Suprapubic skin (tissue), 4 donors: ENCODE data around the gene ZFHX2. TPM values are rescaled to one million over a fixed set of nuclear protein-coding genes. Genes with fewer than 3 reads are reported as not detected.

Source experiments
- DNase-seq, 2 donors: peaks; one replicate each; pipeline ENCODE4 v3.0.0-alpha.2; 2019; ENCODE audit warnings: low spot score in 2 of 2
- H3K27ac ChIP-seq: fragments of 200-600 bp; sonication (generic); one replicate; pipeline ENCODE4 v1.5.1; 2019
- H3K27me3 ChIP-seq: fragments of 200-600 bp; sonication (generic); one replicate; pipeline ENCODE4 v1.5.1; 2019
- H3K36me3 ChIP-seq: fragments of 200-600 bp; sonication (generic); one replicate; pipeline ENCODE4 v1.5.1; 2019
- H3K4me1 ChIP-seq: fragments of 200-600 bp; sonication (generic); one replicate; pipeline ENCODE4 v1.5.1; 2019
- H3K4me3 ChIP-seq: fragments of 200-600 bp; sonication (generic); one replicate; pipeline ENCODE4 v1.5.1; 2019; ENCODE audit warnings: mild to moderate bottlenecking
- H3K9me3 ChIP-seq: fragments of 200-600 bp; sonication (generic); one replicate; pipeline ENCODE4 v1.5.1; 2019
- CTCF ChIP-seq, 2 donors: fragments of 200-600 bp in 1 of 2; fragments of 450-650 bp in 1 of 2; sonication (generic) in 1 of 2; IDR thresholded peaks; one replicate each; pipeline ENCODE4 v1.5.1; 2016 to 2019; ENCODE audit warnings: antibody characterized with exemption in 2 of 2, mild to moderate bottlenecking in 1 of 2, moderate library complexity in 1 of 2
- EP300 ChIP-seq: sonication (generic); formaldehyde crosslinking; IDR thresholded peaks from one replicate; pipeline ENCODE4 v1.6.1; 2017; ENCODE audit warnings: antibody characterized with exemption
- POLR2A ChIP-seq, 2 donors: fragments of 450-650 bp; IDR thresholded peaks; one replicate each; pipeline ENCODE4 v1.6.1; 2017; ENCODE audit warnings: antibody characterized with exemption in 2 of 2, mild to moderate bottlenecking in 2 of 2, moderate library complexity in 2 of 2
- POLR2AphosphoS5 ChIP-seq, 3 donors: sonication (generic); formaldehyde crosslinking; IDR thresholded peaks; one replicate each; pipeline ENCODE4 v1.6.1; 2017; ENCODE audit warnings: antibody characterized with exemption in 3 of 3
- WGBS: methylation state at CpG from one replicate; pipeline ENCODE4 v1.1.5; 2018; 5-methylcytosine and 5-hydroxymethylcytosine counted together
- total RNA-seq, 4 donors: library from RNA; depleted of rRNA; stranded (reverse); fragments of >200 nt; gene quantifications; one replicate each; pipeline ENCODE4 v1.1.0, GENCODE V29; 2016

ZFHX2 gene
- total RNA-seq, 4 donors from 2014 or later: 0.16 to 1.4 (median 0.56) TPM

GRCh38 chr14:23512156-23512555 is 39.4 kb downstream of the ZFHX2 start:
- H3K27me3 ChIP-seq: no peaks in the 10 kb centered on the region
- H3K4me3 ChIP-seq: no peak overlapping the region
- H3K9me3 ChIP-seq: no peaks in the 10 kb centered on the region
- 45% methylated on average over 13 of the region's 13 CpGs for WGBS
- TF ChIP-seq POLR2AphosphoS5 (IDR thresholded peaks at IDR 0.05) (no peak), CTCF (IDR thresholded peaks at IDR 0.05) (no peak), POLR2A (IDR thresholded peaks at IDR 0.05) (no peak), EP300 (no peak)
- H3K4me1 ChIP-seq: peaks cover 23% of the 10 kb centered on the region
- DNase-seq: no peak
- H3K36me3 ChIP-seq: no peaks in the 10 kb centered on the region
- no peak overlapping the region for H3K27ac ChIP-seq

DNA sequence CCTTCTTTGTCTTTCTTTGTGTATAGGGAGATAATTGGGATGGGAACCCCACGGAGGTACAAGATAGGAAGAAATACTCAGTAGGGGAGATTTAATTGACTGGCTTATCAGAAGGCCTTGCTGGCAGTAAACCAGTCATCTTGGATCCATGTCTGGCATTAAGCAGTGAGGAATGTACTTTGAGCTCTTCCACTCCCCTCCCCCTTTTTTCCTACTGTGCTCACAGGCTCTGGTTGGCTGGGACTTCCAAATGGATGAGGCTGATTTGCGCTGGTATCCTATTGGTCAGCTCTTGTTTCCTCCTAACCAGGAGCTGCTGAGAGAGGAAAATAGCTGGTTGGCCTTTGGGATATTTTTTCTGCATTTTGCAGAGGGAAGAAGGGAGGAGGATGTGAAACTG is 57.3 kb downstream of the ZFHX2 start:
- TF ChIP-seq POLR2AphosphoS5 (IDR thresholded peaks at IDR 0.05): no peak
- no peak for TF ChIP-seq EP300
- TF ChIP-seq POLR2A (IDR thresholded peaks at IDR 0.05): no peak
- no peak for TF ChIP-seq CTCF (IDR thresholded peaks at IDR 0.05)
- Histone ChIP-seq H3K27me3 (no peaks in the 10 kb centered on the region), H3K36me3 (peaks cover 4% of the 10 kb centered on the region), H3K4me3 (no peak overlapping the region), H3K9me3 (no peaks in the 10 kb centered on the region), H3K4me1 (no peaks in the 10 kb centered on the region), H3K27ac (no peak overlapping the region)
- DNase-seq: no peak
- WGBS: 72% methylated on average over 2 of the region's 2 CpGs

DNA sequence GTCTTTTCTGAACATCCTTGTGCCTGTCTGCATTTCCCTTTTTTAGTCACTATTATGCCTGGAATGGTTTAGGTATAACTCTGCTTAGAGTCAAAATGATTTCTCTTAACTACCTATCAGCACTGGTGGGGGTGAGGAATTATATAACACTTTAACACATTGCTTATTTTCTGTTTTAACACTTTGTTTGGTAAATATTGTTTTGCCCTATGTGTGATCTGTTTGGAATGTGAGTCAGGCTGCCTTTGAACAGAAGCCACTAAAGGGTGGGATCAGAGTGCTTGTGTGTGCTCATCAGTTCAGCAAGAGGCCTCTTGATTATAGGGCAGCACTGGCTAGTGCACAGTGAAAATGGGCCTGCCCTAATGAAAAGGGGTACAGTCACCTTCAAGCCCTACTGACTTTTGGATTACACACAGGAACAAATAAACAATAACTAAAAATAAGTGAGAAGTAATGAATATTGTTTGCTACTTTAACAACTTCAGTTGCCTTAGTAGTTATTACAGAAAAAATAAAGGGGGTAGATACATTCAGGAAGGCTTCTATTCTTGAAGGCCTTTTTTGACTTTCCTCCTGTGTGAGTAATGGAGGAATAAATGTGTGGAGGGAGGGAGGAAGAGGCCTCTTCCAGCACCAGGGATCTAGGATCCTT is 58.8 kb downstream of the ZFHX2 start:
- Histone ChIP-seq H3K27me3 (no peaks in the 10 kb centered on the region), H3K4me1 (no peaks in the 10 kb centered on the region), H3K4me3 (no peak overlapping the region), H3K9me3 (no peaks in the 10 kb centered on the region), H3K27ac (no peak overlapping the region), H3K36me3 (peaks cover 4% of the 10 kb centered on the region)
- TF ChIP-seq POLR2AphosphoS5 (IDR thresholded peaks at IDR 0.05) (no peak), POLR2A (IDR thresholded peaks at IDR 0.05) (no peak), CTCF (IDR thresholded peaks at IDR 0.05) (no peak), EP300 (no peak)
- no peak for DNase-seq

- DNase-seq: no peak
- Histone ChIP-seq H3K27me3 (no peaks in the 10 kb centered on the region), H3K4me3 (no peak overlapping the region), H3K27ac (no peak overlapping the region), H3K36me3 (peaks cover 19% of the 10 kb centered on the region), H3K9me3 (no peaks in the 10 kb centered on the region), H3K4me1 (no peaks in the 10 kb centered on the region)
- no peak for TF ChIP-seq EP300
- no peak for TF ChIP-seq CTCF (IDR thresholded peaks at IDR 0.05)
- TF ChIP-seq POLR2A (IDR thresholded peaks at IDR 0.05): no peak
- TF ChIP-seq POLR2AphosphoS5 (IDR thresholded peaks at IDR 0.05): no peak
- 83% methylated on average over 7 of the region's 7 CpGs for WGBS
Measured at GRCh38 chr14:23487216-23487615, 64.3 kb downstream of the ZFHX2 start.

- H3K9me3 ChIP-seq: no peaks in the 10 kb centered on the region
- H3K4me1 ChIP-seq: no peaks in the 10 kb centered on the region
- TF ChIP-seq CTCF (IDR thresholded peaks at IDR 0.05) (no peak), POLR2AphosphoS5 (IDR thresholded peaks at IDR 0.05) (no peak), EP300 (no peak), POLR2A (IDR thresholded peaks at IDR 0.05) (no peak)
- no peak for DNase-seq
- no peaks in the 10 kb centered on the region for H3K27me3 ChIP-seq
- peaks cover 14% of the 10 kb centered on the region for H3K36me3 ChIP-seq
- H3K4me3 ChIP-seq: no peak overlapping the region
- WGBS: 87% methylated on average over 2 of the region's 2 CpGs
- no peak overlapping the region for H3K27ac ChIP-seq
Measured at GRCh38 chr14:23486036-23486435, 65.5 kb downstream of the ZFHX2 start.
